ENCODE measurements around the gene PARD6B. TPM values are rescaled to one million over a fixed set of nuclear protein-coding genes. Genes with fewer than 3 reads are reported as not detected.

Gene PARD6B
- total RNA-seq, 3 donors from 2014 or later = 16.8 to 35.1 (median 29.2) TPM

GRCh38 chr20:50720026-50720425 lies 11.4 kb upstream of the PARD6B start:
- Histone ChIP-seq H3K4me1 (ENCODE audit: low read depth) (no peaks in the 10 kb centered on the region), H3K4me3 (no peak overlapping the region), H3K36me3 (ENCODE audit: low read depth) (no peaks in the 10 kb centered on the region), H3K9me3 (no peaks in the 10 kb centered on the region)
- ATAC-seq (no peak), DNase-seq (no peak)
- TF ChIP-seq CTCF (IDR thresholded peaks at IDR 0.05) = no peak
- intact Hi-C loops (cut with DNase I, micrococcal nuclease) = no loop called here

GRCh38 chr20:50720582-50720981 lies 10.8 kb upstream of the PARD6B start:
- no peaks in the 10 kb centered on the region for H3K36me3 ChIP-seq (ENCODE audit: low read depth)
- TF ChIP-seq CTCF (IDR thresholded peaks at IDR 0.05) = no peak
- no peaks in the 10 kb centered on the region for H3K4me1 ChIP-seq (ENCODE audit: low read depth)
- no peak overlapping the region for H3K4me3 ChIP-seq
- DNase-seq = no peak
- intact Hi-C loops (cut with DNase I, micrococcal nuclease) = no loop called here
- no peak for ATAC-seq
- no peaks in the 10 kb centered on the region for H3K9me3 ChIP-seq

GRCh38 chr20:50721881-50722281 lies 9.5 kb upstream of the PARD6B start:
- Histone ChIP-seq H3K4me1 (ENCODE audit: low read depth) (no peaks in the 10 kb centered on the region), H3K9me3 (no peaks in the 10 kb centered on the region), H3K4me3 (no peak overlapping the region), H3K36me3 (ENCODE audit: low read depth) (no peaks in the 10 kb centered on the region)
- intact Hi-C loops (cut with DNase I, micrococcal nuclease) = no loop called here
- DNase-seq (no peak), ATAC-seq (peak; percentile 16)
- no peak for TF ChIP-seq CTCF (IDR thresholded peaks at IDR 0.05)

- intact Hi-C loops (cut with DNase I, micrococcal nuclease) = no loop called here
Observed at GRCh38 chr20:50722424-50723155, 8.8 kb upstream of the PARD6B start.

GRCh38 chr20:50723672-50724071 lies 7.7 kb upstream of the PARD6B start:
- intact Hi-C loops (cut with DNase I, micrococcal nuclease) = no loop called here
- no peak for DNase-seq
- Histone ChIP-seq H3K36me3 (ENCODE audit: low read depth) (no peaks in the 10 kb centered on the region), H3K9me3 (no peaks in the 10 kb centered on the region), H3K4me3 (no peak overlapping the region), H3K4me1 (ENCODE audit: low read depth) (no peaks in the 10 kb centered on the region)
- ATAC-seq = no peak
- TF ChIP-seq CTCF (IDR thresholded peaks at IDR 0.05) = no peak

More at GRCh38 chr20:50722424-50723155, 8.8 kb upstream of the PARD6B start:
- ATAC-seq = no peak
- H3K9me3 ChIP-seq = no peaks in the 10 kb centered on the region
- no peak for TF ChIP-seq CTCF (IDR thresholded peaks at IDR 0.05)
- H3K4me3 ChIP-seq = no peak overlapping the region
- no peak for DNase-seq
- H3K36me3 ChIP-seq (ENCODE audit: low read depth) = no peaks in the 10 kb centered on the region
- H3K4me1 ChIP-seq (ENCODE audit: low read depth) = no peaks in the 10 kb centered on the region
